Measurements from ENCODE around the gene COQ2. TPM values are rescaled to one million over a fixed set of nuclear protein-coding genes. Genes with fewer than 3 reads are reported as not detected.
"Not testable (repeated sequence)": the region's sequence is repeated elsewhere in the genome, so short reads cannot be mapped to it uniquely, and the experiment has no call there.

Gene COQ2, protein sequence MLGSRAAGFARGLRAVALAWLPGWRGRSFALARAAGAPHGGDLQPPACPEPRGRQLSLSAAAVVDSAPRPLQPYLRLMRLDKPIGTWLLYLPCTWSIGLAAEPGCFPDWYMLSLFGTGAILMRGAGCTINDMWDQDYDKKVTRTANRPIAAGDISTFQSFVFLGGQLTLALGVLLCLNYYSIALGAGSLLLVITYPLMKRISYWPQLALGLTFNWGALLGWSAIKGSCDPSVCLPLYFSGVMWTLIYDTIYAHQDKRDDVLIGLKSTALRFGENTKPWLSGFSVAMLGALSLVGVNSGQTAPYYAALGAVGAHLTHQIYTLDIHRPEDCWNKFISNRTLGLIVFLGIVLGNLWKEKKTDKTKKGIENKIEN
- 10 to 100 TPM; 14.3 to 18.3 (median 15.7) TPM for polyA plus RNA-seq (ENCODE audit: insufficient read length in 4 of 4)

DNA sequence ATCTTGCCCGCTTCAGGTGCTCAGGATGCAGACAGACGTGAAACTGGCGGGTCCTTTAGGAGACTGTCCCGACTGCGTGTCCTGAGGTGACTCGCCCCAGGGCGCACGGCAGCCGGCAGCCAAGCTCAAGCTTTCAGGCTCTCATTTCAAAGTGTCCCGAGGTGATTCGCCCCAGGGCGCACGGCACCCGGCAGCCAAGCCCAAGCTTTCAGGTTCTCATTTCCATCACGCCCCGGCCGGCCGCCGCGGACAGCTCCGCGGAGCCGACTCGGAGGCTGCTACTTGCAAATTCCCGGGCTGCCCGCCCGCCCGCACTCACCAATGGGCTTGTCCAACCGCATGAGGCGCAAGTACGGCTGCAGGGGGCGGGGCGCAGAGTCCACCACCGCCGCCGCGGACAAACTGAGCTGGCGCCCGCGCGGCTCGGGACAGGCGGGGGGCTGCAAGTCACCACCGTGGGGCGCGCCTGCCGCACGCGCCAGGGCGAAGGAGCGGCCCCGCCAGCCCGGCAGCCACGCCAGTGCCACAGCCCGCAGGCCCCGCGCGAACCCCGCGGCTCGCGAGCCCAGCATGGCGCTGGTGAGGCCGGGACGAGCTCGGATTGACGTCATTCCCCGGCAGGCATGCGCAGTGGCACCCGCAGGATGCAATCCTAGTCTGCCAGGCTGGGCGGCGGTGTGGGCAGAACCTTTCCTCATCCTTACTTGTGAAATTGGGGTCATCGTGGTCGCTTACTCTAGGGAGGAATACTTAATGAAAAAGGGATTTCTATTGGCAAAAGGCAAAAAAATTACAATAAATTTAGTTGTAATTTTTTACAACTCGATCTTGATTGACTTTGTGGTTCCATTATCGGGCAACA is at the start of gene COQ2:
Gene COQ2, minus strand, starts transcription at position 606 of the 862 bp plus-strand sequence. Its CDS starts 34 bp downstream, at position 572.
- DNase-seq (ENCODE audit: low read depth in 4 of 4, low spot score in 3 of 4), result peak; percentile 82 to 89 (median 85)

DNA sequence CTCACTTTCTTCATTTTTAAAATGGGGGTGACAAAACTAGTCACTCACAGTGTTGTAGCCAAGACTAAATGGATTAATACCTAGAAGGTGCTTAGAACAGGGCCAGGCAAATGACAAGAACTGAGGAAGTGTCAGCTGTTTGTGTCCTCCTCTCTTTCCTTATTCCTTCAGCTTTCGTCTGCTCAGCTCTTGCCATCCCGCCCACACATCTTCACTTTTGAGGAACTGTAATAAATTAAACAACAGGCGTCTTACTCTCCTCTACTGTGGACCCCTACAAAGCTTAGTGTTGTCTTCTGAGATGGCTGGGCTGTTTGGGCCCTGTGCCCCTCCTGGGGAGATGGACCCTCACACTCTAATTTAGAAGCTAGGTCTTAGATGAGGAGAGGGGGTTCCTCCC is 47.4 kb upstream of the COQ2 start:
- DNase-seq (ENCODE audit: low read depth in 4 of 4, low spot score in 3 of 4), result no peak

DNA sequence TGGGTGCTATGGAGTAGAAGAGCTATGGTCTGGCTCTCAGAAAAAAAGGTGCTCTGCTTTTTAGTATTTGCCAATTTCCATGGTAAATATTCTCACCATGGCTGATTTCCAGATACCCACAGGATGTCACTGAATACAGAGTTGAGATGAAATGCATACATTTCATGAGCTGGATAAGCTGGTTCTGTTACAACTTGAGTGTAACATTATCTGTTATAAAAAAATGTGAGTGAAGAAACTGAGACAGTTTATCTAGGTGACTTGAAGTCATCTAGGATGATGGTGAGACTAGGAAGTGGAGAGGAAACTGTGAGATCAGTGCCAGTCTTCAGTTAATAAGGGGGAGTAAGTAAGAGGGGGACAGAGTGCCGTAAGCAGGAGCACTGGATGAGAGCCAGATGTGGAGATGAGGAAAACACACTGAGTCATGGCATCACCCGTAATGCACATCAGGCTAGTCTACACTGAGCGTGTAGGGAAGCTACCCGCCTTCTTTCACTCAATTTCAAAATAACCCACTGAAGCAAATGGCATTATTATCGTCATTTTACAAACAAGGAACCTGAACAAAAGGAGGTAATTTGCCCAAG is 45.0 kb upstream of the COQ2 start:
- DNase-seq (ENCODE audit: low read depth in 4 of 4, low spot score in 3 of 4), result no peak

DNA sequence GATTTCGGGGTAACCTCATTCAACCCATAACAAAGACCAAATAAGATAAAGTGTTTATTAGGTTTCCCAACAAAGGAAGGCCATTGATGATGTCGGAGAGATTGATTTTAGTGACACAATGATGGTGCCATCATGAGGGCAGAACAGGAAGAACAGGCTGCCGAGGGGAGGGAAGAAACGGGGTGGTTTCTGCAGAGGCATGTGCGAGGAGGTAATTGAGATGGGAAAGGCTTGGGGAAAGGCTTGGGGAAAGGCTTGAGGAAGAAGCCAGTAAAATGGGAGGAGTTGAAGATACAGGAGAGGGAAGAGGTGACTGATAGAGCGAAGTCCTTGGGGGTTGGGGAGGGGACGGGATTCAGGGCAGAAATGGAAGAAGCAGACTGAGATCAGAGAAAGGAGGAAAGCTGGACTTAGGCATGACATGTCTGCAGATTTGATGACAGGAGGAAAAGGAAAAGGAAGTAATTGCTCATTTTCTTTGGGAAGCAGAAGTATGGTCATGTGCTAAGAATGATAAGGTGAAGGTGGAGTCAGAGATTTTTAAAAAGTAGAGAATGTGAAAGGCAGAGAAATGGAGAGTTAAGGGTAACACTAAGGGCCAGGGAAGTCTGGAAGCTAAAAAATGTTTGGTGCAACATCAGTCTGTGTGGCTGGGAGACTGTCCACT is 44.1 kb upstream of the COQ2 start:
- no peak for DNase-seq (ENCODE audit: low read depth in 4 of 4, low spot score in 3 of 4)

DNA sequence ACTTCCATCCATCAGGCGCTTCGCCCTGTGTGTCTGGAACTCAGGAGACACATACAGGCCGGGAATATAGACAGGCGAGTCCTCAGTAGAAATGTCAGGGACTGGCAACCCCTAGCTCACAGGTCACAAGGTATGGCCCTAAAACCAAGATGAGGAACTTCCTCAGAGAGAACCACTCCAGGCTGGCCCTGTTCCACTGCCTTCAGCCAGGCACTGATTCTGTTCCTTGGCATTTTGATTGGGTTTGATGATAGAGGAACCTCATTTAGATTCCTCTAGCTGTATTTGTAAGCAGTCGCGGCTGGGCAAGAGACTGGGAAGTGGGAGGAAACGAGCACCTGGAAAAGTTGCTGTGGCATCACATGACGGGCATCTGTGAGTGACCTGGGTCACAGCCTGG is 41.9 kb upstream of the COQ2 start:
- no peak for DNase-seq (ENCODE audit: low read depth in 4 of 4, low spot score in 3 of 4)

DNA sequence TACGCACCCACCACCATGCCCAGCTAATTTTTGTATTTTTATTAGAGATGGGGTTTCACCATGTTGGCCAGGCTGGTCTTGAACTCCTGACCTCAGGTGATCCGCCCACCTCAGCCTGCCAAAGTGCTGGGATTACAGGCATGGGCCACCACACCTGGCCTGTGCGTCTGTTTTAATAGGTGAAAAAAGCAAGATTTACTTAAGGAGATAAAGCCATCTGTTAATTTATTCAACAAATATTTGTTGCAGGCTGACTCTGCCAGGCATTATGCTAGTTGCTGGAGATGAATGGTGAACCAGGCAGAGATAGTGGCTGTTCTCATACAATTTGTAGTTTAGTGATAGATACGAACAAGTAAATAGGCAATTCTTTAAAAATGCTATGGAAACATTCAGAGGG is 40.7 kb upstream of the COQ2 start:
- DNase-seq (ENCODE audit: low read depth in 4 of 4, low spot score in 3 of 4), result not testable (repeated sequence)

DNA sequence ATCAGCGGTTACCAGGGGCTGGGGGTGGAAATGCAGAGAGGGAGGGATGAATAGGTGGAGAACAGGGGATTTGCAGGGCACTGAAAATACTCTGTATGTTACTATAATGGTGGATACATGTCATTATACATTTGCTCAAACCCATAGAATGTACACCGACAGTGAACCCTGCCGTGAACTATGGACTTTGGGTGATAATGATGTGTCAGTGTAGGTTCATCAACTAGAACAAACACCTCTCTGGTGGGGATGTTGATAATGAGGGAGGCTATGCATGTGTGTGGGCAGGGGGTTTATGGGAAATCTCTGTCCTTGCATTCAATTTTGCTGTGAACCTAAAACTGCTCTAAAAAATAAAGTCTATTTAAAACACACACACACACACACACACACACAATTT is 38.5 kb upstream of the COQ2 start:
- no peak for DNase-seq (ENCODE audit: low read depth in 4 of 4, low spot score in 3 of 4)

DNA sequence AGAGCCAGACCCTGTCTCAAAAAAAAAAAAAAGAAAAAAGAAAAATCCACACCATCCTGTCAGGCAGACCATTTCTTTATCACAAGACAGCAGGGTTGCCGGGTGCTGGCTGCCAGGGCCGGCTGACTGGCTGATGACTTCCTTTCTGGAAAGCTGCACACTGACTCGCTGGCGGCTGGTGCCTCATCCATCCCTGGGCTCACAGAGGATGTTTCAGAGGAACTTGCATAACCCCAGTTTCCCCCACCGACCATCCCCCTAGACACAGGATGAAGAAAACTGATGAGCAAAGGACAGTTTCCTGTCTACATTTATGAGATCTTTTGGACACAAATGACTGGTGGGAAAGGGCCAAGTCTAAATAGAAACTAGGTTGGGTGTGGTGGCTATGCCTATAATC is 36.0 kb upstream of the COQ2 start:
- DNase-seq (ENCODE audit: low read depth in 4 of 4, low spot score in 3 of 4), result no peak

DNA sequence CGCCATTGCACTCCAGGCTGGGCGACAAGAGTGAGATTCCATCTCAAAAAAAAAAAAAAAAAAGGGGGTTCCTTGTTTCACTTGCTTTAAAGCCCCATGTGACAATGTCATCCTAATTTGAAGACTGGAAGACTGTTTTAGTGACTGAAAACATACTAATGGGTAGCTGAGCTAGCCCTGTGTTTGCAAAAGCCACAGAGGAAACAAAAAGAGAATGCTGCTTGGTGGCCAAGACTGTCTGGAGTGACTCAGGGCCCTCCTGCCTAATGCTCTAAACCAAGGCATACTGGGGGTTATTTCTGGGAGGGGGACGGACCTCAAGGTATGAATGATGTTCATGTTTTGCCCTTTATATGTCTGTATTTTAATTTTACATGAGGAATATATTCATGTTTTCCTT is 34.1 kb upstream of the COQ2 start:
- DNase-seq (ENCODE audit: low read depth in 4 of 4, low spot score in 3 of 4), result no peak

DNA sequence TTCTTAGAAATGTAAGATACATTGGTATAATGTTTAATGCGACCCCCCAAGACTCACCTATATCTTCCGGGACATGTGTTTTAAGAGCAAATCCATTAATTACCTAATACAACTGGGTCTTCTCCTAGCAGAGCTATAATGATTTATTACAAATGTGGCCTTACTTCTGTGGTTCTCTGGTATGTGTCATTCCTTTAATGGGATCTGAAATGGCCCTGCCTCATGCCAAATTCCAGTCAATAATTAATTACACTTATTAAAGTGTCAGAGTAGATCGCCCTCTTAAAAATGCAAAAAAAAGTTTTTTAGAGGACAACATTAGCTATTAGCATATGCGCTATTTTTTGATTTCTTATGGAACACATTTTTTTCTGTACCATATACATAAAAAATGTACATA is 33.1 kb upstream of the COQ2 start:
- no peak for DNase-seq (ENCODE audit: low read depth in 4 of 4, low spot score in 3 of 4)

DNA sequence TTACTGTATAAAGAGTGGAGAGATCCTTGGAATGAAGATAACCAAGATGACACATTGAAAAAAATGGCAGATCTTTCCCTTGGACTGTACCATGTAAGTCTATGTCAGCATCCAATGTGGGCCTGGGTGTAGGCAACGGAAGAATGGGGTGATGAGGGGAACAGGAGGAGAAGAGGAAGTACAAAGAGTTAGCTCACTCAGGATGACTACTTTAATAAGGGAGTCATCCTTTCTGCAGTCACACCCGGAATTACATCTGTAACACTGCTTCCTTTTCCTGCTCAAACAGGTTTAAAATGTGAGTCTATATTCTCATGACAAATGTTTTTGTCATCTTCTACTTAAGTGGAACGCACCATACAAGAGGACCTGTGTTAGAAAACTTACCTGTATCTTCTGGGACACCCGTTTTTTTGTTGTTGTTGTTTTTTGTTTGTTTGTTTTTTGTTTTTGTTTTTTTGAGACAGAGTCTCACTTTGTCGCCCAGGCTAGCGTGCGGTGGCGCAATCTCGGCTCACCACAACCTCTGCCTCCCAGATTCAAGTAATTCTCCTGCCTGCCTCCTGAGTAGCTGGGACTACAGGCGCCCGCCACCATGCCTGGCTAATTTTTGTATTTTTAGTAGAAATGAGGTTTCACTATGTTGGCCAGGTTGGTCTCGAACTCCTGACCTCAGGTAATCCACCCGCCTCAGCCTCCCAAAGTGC is 32.0 kb upstream of the COQ2 start:
- no peak for DNase-seq (ENCODE audit: low read depth in 4 of 4, low spot score in 3 of 4)

DNA sequence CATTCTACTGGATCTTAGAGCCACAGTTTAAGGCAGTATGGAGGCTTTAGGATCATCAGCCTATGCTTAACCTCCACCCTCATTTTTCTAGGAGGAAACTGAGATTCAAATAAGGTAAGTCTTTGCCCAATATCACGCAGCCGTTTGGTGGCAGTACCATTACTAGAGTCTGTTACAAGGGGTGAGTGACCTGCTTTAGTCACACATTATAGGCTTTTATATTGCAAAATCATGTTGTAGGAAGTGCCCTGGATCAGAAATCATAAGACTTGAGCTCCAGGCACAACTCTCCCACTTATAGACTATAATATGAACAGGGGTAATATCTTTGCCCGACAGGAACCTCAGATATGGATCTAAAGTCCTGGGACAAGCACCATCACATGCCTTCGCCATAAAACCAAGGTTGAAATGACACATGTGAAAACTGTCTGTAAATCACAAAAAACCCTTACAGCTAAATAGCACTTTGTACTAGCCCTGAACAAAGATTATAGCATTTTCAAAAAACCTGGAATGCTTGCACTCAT is 30.8 kb upstream of the COQ2 start:
- DNase-seq (ENCODE audit: low read depth in 4 of 4, low spot score in 3 of 4), result no peak

DNA sequence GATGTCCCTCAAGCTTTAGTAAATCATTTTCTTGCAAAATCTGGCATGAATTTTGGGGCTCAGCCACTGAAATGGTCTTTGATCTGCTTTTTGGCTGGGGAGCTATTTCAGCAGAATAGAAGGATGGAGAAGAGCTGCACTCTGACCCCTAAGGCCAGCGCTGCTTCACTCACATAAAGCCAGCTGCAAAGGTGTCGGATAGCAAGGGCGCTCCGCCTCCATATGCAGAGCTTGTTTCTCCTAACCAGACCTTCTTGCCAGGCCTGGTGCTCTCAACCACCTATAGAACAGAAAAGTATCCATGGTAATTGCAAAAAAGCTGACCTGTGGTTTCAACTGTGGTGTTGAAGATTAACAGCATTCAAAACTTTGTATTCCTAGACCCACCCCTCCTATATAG is 24.1 kb upstream of the COQ2 start:
- DNase-seq (ENCODE audit: low read depth in 4 of 4, low spot score in 3 of 4), result no peak

DNA sequence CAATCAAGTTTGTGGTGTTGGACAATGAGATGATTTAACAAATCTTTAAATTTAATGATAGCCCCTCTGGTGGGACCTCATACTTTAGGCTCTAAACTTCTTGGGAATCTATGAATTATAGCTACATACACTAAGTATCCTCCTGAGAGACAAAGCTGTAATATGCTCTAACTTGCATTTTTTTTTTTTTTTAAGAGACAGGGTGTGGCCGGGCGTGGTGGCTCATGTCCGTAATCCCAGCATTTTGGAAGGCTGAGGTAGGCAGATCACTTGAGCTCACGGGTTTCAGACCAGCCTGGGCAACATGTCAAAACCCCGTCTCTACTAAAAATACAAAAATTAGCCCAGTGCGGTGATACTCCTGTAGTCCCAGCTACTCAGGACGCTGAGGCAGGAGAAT is 23.3 kb upstream of the COQ2 start:
- DNase-seq (ENCODE audit: low read depth in 4 of 4, low spot score in 3 of 4), result no peak

DNA sequence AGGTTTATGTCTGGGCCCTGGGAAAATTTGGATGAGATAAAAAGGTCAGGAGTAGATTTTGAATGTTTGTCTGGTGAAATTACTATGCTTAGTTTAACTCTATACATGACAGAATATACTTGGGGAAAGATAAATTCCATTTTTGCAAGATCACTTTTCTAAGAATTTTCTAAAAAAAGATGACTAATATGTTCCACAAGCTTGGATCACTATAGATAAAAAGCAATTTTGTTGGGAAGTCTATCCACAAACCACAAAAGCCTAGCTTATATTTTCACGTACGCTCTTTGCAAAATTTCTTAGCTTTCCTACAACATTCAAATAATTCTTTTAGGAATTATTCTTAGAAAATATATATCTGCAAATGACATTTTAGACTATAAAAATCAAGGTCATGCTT is 20.6 kb upstream of the COQ2 start:
- DNase-seq (ENCODE audit: low read depth in 4 of 4, low spot score in 3 of 4), result no peak

DNA sequence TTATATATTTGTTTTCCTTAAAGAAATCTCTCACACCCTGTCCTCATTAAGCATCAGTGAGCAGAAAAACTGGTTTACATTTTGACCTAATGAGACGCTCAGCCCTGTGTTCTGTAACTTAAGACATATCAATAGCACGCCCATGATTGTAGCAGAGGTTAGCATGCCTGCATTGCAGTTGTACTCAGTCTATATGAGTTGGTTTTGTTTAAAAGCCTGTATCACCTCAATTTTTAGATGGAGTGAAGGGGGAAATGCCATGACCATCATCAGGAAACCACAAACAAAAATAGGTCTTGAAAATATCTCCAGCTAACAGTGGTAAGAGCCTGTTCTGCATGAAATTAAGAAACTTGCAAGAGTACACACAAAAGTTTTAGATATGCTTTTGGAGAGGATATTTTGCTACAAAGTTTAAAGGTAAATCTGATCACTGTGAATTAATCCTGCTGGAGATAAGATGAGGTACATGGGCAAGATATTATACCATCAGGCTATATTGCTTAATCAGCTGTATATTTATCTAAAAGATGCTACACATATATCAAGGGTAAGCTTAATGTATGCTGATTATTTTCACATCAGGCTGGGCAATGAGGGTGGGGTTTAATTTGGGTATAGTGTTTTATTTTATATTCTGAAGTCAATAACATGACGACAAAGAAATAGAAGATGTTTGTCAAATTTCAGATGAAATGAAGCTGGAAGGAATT is 13.1 kb upstream of the COQ2 start:
- DNase-seq (ENCODE audit: low read depth in 4 of 4, low spot score in 3 of 4), result no peak

DNA sequence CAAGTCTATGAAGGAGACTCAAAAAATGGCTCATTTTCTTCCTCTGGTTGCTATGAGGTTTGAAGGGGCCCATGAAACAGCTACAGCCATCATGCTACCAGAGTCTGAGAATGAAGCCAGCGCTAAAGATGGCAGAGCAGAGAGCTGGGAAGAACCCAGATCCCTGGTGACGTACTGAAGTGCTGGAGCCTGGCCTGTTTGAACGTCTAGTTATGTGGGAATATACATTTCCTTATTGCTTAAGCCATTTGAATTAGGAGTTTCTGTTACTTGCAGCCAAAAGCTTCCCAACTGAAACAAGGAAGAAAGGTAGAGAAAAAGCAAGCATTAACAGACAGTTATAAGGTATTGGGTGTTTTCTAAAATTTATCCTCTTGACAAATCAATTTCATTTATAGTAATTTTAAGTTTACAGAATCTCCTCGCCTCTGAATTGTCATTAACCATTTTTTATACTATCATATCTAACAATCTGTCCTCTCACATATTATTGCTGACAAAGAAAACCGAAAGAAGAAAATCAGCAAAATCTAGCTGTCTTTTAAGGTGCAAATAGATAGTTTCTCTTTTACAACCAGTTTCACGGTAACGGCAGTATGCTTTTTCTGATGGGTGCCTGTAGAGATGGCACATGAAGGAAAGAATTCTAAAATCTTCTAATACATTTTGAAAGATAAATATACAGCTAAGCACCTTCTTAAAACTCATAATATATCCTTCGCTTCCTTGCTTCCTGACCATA is 8.9 kb upstream of the COQ2 start:
- DNase-seq (ENCODE audit: low read depth in 4 of 4, low spot score in 3 of 4), result no peak

DNA sequence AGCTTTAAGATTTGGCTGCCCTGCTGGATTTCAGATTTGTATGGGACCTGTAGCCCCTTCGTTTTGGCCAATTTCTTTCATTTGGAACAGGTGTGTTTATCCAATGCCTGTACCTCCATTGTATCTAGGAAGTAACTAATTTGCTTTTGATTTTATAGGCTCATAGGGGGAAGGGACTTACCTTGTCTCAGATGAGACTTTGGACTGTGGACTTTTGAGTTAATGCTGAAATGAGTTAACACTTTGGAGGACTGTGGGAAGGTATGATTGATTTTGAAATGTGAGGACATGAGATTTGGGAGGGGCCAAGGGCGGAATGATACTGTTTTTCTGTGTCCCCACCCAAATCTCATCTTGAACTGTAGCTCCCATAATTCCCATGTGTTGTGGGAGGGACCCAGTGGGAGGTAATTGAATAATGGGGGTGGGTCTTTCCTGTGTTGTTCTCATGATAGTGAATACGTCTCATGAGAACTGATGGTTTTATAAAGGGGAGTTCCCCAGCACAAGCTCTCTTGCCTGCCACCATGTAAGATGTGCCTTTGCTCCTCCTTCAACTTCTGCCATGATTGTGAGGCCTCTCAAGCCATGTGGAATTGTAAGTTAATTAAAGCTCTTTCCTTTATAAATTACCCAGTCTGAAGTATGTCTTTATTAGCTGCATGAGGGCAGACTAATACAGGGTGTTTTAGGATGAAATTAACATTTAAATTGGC is 5.6 kb upstream of the COQ2 start:
- DNase-seq (ENCODE audit: low read depth in 4 of 4, low spot score in 3 of 4), result not testable (repeated sequence)
